Bronchial epithelial cell (primary cell): Measurements from ENCODE around the gene UBQLNL. TPM values are rescaled to one million over a fixed set of nuclear protein-coding genes. Genes with fewer than 3 reads are reported as not detected.
A peak's percentile ranks its signal among the peaks of the same experiment; 100 is the strongest.

Experiments
- DNase-seq: peaks from one replicate; pipeline ENCODE4 v3.0.0-alpha.2; 2010; ENCODE audit warnings: low read depth
- FAIRE-seq: peaks from 2 replicates; lab custom pipeline; 2011; peaks lifted over from hg19 to GRCh38; lab: Jason Lieb, UNC
- H3K27me3 ChIP-seq: 2 replicates; pipeline ENCODE4 v1.5.1; 2011; ENCODE audit warnings: low read length; ENCODE audit not compliant: control insufficient read depth, insufficient read depth
- H3K36me3 ChIP-seq: 2 replicates; pipeline ENCODE4 v1.5.1; 2011; ENCODE audit warnings: low read length; ENCODE audit not compliant: control insufficient read depth, insufficient read depth
- H3K4me3 ChIP-seq: 2 replicates; pipeline ENCODE4 v1.5.1; 2011; ENCODE audit warnings: mild to moderate bottlenecking, low read depth, low read length, control low read depth
- total RNA-seq: library from RNA; depleted of rRNA; stranded (reverse); fragments of >200 nt; gene quantifications from 2 replicates; pipeline ENCODE4 v1.2.1, GENCODE V29; 2014
- TF ChIP-seq, protein P1 (sequence below): IDR thresholded peaks from 2 replicates; pipeline ENCODE4 v1.5.1; 2011; ENCODE audit warnings: mild to moderate bottlenecking, moderate library complexity, low read length, control low read depth, inconsistent platforms; ENCODE audit not compliant: insufficient read depth, severe bottlenecking

UBQLNL gene
- total RNA-seq, 1 donor from 2014 or later, result not detected

DNA sequence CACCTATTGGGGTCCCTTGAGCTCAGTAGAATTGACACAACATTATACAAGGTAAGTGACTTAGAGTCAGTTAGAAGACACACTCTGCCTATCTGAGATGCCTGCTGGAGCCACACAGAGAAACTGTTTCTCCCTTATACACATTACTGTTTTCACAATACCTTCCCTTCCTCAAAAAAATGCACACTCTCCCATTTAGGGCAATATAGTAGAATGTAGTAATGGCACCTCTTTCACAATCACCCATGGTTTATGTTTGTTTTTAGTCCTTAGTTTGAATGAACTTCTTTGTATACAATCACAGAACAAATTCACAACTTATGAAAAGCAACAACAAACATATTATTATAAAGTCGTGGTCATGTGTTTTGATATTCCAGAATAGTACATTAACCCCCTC is 17.5 kb upstream of the UBQLNL start:
- no peak overlapping the region for H3K4me3 ChIP-seq
- H3K27me3 ChIP-seq, result no peaks in the 10 kb centered on the region
- DNase-seq, result no peak
- TF ChIP-seq, protein P1, sequence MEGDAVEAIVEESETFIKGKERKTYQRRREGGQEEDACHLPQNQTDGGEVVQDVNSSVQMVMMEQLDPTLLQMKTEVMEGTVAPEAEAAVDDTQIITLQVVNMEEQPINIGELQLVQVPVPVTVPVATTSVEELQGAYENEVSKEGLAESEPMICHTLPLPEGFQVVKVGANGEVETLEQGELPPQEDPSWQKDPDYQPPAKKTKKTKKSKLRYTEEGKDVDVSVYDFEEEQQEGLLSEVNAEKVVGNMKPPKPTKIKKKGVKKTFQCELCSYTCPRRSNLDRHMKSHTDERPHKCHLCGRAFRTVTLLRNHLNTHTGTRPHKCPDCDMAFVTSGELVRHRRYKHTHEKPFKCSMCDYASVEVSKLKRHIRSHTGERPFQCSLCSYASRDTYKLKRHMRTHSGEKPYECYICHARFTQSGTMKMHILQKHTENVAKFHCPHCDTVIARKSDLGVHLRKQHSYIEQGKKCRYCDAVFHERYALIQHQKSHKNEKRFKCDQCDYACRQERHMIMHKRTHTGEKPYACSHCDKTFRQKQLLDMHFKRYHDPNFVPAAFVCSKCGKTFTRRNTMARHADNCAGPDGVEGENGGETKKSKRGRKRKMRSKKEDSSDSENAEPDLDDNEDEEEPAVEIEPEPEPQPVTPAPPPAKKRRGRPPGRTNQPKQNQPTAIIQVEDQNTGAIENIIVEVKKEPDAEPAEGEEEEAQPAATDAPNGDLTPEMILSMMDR, result no peak
- H3K36me3 ChIP-seq, result no peaks in the 10 kb centered on the region
- FAIRE-seq, result no peak

DNA sequence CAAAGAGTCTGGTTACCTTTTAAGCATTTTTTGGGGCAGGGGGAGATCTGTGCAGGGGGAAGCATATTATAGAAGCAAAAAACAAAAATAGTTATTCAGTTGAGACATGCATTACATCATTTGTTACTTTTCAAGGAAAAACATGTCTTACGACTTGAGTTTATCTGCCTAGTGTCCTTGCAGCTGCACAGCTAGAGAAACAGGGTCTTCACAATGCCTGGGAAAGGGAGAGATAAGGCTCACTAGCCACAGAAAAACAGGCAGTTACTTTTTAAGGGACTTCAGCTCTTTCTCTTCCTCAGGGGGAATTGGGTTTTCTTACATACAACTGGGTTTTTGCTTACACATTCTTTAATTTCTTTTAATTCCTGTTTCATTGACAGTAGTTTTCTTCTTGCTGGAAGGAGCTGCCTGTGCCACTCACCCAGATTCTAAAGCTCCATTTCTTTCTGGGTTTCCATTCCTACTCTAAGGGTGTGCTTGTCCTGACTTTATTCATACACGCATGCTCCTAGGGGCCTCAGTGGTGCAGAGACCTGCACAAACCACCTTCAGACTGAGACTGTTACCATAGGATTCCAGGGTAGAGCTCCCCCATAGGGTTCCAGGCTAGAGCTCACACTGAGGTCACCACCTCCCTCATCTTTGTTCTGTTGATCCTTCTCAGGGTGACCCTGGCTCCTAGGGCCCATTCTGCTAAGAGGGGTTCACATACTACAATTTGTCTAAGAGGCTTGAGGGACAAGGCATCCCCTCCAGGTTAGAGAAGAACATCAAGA is 14.7 kb upstream of the UBQLNL start:
- no peak for FAIRE-seq
- no peaks in the 10 kb centered on the region for H3K36me3 ChIP-seq
- H3K27me3 ChIP-seq, result no peaks in the 10 kb centered on the region
- no peak for DNase-seq
- H3K4me3 ChIP-seq, result no peak overlapping the region
- TF ChIP-seq, protein P1, result no peak

DNA sequence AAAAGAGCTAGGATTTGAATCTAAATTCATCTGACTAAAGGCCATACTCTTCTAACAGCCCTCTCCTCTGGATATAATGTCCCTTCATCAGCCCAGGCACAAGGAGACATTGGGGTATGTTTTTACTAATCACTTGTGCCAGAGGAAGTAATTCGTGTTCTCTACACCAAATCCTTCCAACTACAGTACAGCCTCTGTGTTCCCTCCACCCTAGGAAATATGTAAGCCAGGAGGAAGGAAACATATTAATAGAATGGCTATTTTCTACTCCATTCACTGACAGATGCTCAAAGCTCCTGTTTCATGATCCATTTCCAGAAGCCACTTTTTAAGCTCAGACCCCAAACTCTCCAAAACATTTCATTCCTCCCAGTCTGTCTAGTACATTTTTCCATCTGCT is 12.0 kb upstream of the UBQLNL start:
- DNase-seq (no peak), FAIRE-seq (no peak)
- Histone ChIP-seq H3K27me3 (no peaks in the 10 kb centered on the region), H3K4me3 (no peak overlapping the region), H3K36me3 (no peaks in the 10 kb centered on the region)
- TF ChIP-seq, protein P1, result no peak

DNA sequence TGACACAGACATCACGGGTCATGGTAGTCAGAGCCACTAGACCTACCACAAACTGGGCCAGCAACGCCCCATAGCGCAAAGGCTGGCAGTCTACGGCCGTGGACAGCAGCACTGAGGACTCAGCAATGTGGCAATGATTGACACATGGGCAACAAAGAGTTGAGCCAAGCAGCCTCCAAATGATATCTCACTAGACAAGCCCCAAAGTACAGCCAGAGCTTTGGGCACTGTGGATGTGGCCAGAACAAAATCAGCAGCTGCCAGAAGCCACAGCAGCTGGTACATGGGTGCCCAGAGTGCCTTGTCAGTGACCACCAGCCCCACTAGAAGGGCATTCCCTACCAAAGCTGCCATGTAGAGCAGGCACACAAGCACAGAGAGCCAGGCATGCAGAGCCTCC is 11.2 kb upstream of the UBQLNL start:
- FAIRE-seq, result no peak

DNA sequence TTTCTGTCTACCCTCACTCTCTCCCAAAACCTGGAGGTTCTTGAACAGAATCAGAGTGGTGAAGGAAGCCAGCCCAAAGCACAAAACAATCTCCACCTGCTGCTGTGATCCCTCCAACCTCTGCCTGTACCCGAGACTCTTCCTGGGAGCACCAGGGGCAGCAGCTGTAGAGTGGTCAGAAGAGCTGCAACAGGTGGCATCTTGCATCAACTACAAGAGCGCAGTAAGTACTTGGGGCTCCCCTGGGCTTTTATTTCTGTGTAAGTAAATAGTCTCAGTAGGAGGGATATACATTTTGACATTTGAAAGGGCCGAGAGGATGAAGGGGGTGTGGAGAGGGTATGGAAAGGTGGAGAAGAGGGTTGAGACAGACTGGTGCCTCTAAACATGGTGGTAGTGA is 8.3 kb upstream of the UBQLNL start:
- Histone ChIP-seq H3K4me3 (no peak overlapping the region), H3K36me3 (no peaks in the 10 kb centered on the region), H3K27me3 (no peaks in the 10 kb centered on the region)
- DNase-seq (no peak), FAIRE-seq (peak; percentile 18)
- TF ChIP-seq, protein P1, result no peak

More for the DNA sequence above, 11.2 kb upstream of the UBQLNL start:
- no peak for DNase-seq
- TF ChIP-seq, protein P1, result no peak
- no peak overlapping the region for H3K4me3 ChIP-seq
- no peaks in the 10 kb centered on the region for H3K27me3 ChIP-seq
- H3K36me3 ChIP-seq, result no peaks in the 10 kb centered on the region
